Upper lobe of left lung (tissue), 6 donors: ENCODE data around the gene SDK1. TPM values are rescaled to one million over a fixed set of nuclear protein-coding genes. Genes with fewer than 3 reads are reported as not detected.

Experiments
- ATAC-seq, 2 donors: fragments of 200-7000 bp; cut with Tn5 transposase; one replicate each; pipeline ENCODE4 v1.9.1; 2022; ENCODE audit warnings: mild to moderate bottlenecking in 2 of 2, moderate library complexity in 2 of 2; ENCODE audit not compliant: low FRiP score in 2 of 2
- DNase-seq, 2 donors: peaks; one replicate each; pipeline ENCODE4 v3.0.0-alpha.2; 2019 to 2020
- H3K27ac ChIP-seq, 4 donors: fragments of 200-600 bp; sonication (generic); one replicate each; pipeline ENCODE4 v1.5.1; 2016 to 2019
- H3K27me3 ChIP-seq, 4 donors: fragments of 200-600 bp; sonication (generic); one replicate each; pipeline ENCODE4 v1.5.1; 2017 to 2019
- H3K36me3 ChIP-seq, 4 donors: fragments of 200-600 bp; sonication (generic); one replicate each; pipeline ENCODE4 v1.5.1; 2016 to 2019
- H3K4me1 ChIP-seq, 4 donors: fragments of 200-600 bp; sonication (generic); one replicate each; pipeline ENCODE4 v1.5.1; 2018 to 2019
- H3K4me3 ChIP-seq, 4 donors: fragments of 200-600 bp; sonication (generic); one replicate each; pipeline ENCODE4 v1.5.1; 2017 to 2019; ENCODE audit warnings: mild to moderate bottlenecking in 2 of 4, moderate library complexity in 1 of 4
- H3K9me3 ChIP-seq, 4 donors: fragments of 200-600 bp; sonication (generic); one replicate each; pipeline ENCODE4 v1.5.1; 2018 to 2019
- CTCF ChIP-seq, 6 experiments: fragments of 450-650 bp in 4 of 6; fragments of 200-600 bp in 2 of 6; sonication (generic) in 2 of 6; IDR thresholded peaks; one replicate each; pipeline ENCODE4 v1.5.1; 2016 to 2019; ENCODE audit warnings: antibody characterized with exemption in 6 of 6
- EP300 ChIP-seq, 4 donors: sonication (generic); formaldehyde crosslinking; IDR thresholded peaks; one replicate each; pipeline ENCODE4 v1.5.1; 2017; ENCODE audit warnings: antibody characterized with exemption in 4 of 4, control low read depth in 2 of 4
- POLR2A ChIP-seq, 4 donors: fragments of 450-650 bp; IDR thresholded peaks; one replicate each; pipeline ENCODE4 v1.5.1; 2016 to 2017; ENCODE audit warnings: antibody characterized with exemption in 4 of 4, mild to moderate bottlenecking in 2 of 4
- POLR2AphosphoS5 ChIP-seq, 2 donors: sonication (generic); formaldehyde crosslinking; IDR thresholded peaks; one replicate each; pipeline ENCODE4 v1.5.1; 2017; ENCODE audit warnings: antibody characterized with exemption in 2 of 2
- WGBS, 2 donors: methylation state at CpG; one replicate each; pipeline ENCODE4 v1.1.5; 2017 to 2018; 5-methylcytosine and 5-hydroxymethylcytosine counted together
- total RNA-seq, 6 donors: library from RNA; depleted of rRNA in 4 of 6; stranded (reverse); fragments of >200 nt in 4 of 6; gene quantifications; one replicate each; pipeline versions ENCODE4 v1.1.0 to v1.2.1, GENCODE V29; 2016 to 2021
- donor health status: DM: no; HTN: no; CAD: no; lungs with moderate emphysema.
- donor health status: DM: no; HTN: yes; CAD: no; lungs with severe emphysema.

Gene SDK1
- total RNA-seq, 6 donors from 2014 or later = 9.3 to 90.1 (median 11.8) TPM

DNA sequence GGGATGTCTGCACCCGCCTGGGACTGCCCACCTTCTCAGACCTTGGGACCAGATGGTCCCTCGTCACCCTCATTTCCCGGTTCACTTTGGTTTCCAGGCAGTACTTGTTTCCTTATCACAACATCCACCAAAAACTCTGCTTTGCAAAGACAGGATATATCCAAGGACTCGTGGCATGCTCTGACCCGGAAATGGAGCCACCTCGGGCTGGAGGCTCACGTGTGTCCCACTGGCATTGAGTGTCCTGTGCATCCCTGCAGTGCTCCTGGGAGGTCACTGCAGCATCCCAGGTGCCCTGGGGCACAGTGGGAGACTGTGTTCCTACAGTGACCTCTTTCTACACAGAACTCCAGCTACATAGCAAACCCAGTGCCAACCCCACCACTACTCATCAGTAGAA, 769.2 kb downstream of the SDK1 start:
- no peaks in the 10 kb centered on the region for H3K27me3 ChIP-seq
- DNase-seq = no peak
- H3K4me1 ChIP-seq = no peaks in the 10 kb centered on the region
- no peak for TF ChIP-seq CTCF (IDR thresholded peaks at IDR 0.05)
- TF ChIP-seq POLR2AphosphoS5 (IDR thresholded peaks at IDR 0.05) = no peak
- no peak for TF ChIP-seq EP300 (IDR thresholded peaks at IDR 0.05)
- no peak for TF ChIP-seq POLR2A (IDR thresholded peaks at IDR 0.05)
- H3K36me3 ChIP-seq = no peaks in the 10 kb centered on the region
- no peak for ATAC-seq
- WGBS, 2 donors = 70 to 73% methylated on average over 7 of the region's 7 CpGs
- no peak overlapping the region for H3K27ac ChIP-seq
- no peaks in the 10 kb centered on the region for H3K9me3 ChIP-seq
- no peak overlapping the region for H3K4me3 ChIP-seq

- H3K9me3 ChIP-seq = no peaks in the 10 kb centered on the region
- H3K4me1 ChIP-seq = no peaks in the 10 kb centered on the region
- H3K27me3 ChIP-seq = no peaks in the 10 kb centered on the region
- 63 to 79% methylated on average over 11 of the region's 11 CpGs for WGBS, 2 donors
- H3K27ac ChIP-seq = no peak overlapping the region
- no peak for ATAC-seq
- DNase-seq = no peak
- no peaks in the 10 kb centered on the region for H3K36me3 ChIP-seq
- TF ChIP-seq POLR2A (IDR thresholded peaks at IDR 0.05) (no peak), EP300 (IDR thresholded peaks at IDR 0.05) (no peak), POLR2AphosphoS5 (IDR thresholded peaks at IDR 0.05) (no peak), CTCF (IDR thresholded peaks at IDR 0.05) (no peak)
- H3K4me3 ChIP-seq = no peak overlapping the region
Observed at GRCh38 chr7:4071370-4072058, 770.5 kb downstream of the SDK1 start.

GRCh38 chr7:4072161-4072925, 771.3 kb downstream of the SDK1 start:
- 85 to 91% methylated on average over 18 to 20 of the region's 20 CpGs for WGBS, 2 donors
- H3K36me3 ChIP-seq = no peaks in the 10 kb centered on the region
- TF ChIP-seq POLR2AphosphoS5 (IDR thresholded peaks at IDR 0.05) (no peak), EP300 (IDR thresholded peaks at IDR 0.05) (no peak), CTCF (IDR thresholded peaks at IDR 0.05) (no peak)
- no peak overlapping the region for H3K27ac ChIP-seq
- no peak overlapping the region for H3K4me3 ChIP-seq
- H3K27me3 ChIP-seq = no peaks in the 10 kb centered on the region
- H3K4me1 ChIP-seq = no peaks in the 10 kb centered on the region
- DNase-seq = no peak
- no peak for ATAC-seq
- no peaks in the 10 kb centered on the region for H3K9me3 ChIP-seq

GRCh38 chr7:4073052-4073451, 772.0 kb downstream of the SDK1 start:
- Histone ChIP-seq H3K9me3 (no peaks in the 10 kb centered on the region), H3K36me3 (no peaks in the 10 kb centered on the region), H3K4me1 (no peaks in the 10 kb centered on the region), H3K4me3 (no peak overlapping the region), H3K27ac (no peak overlapping the region), H3K27me3 (no peaks in the 10 kb centered on the region)
- ATAC-seq (no peak), DNase-seq (no peak)
- 86 to 92% methylated on average over 9 to 10 of the region's 10 CpGs for WGBS, 2 donors
- TF ChIP-seq EP300 (IDR thresholded peaks at IDR 0.05) = no peak
- no peak for TF ChIP-seq CTCF (IDR thresholded peaks at IDR 0.05)
- no peak for TF ChIP-seq POLR2A (IDR thresholded peaks at IDR 0.05)
- no peak for TF ChIP-seq POLR2AphosphoS5 (IDR thresholded peaks at IDR 0.05)
